ENCODE data around the gene SORCS2.

The SORCS2 gene

DNA sequence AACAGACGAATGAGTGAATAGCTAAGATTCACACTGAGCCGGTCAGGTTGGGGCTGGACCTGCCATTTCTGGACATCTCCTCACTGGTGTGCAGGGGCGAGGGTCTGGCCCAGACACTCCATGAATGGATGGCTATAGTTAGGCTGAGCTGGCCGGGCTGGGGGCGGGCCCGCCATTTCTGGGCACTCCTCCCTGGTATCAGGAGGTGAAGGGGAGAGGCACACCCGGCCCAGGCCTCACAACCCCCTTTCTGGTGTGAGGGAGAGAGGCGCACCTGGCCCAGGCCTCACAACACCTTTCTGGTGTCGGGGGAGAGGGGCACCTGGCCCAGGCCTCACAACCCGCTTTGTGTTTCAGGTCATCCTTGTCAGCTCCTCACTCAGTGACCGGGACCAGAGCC lies 445.6 kb downstream of the SORCS2 start:
- DNase-seq (ENCODE audit: low read depth): no peak

GRCh38 chr4:7638489-7638888 lies 446.2 kb downstream of the SORCS2 start:
- DNase-seq (ENCODE audit: low read depth): no peak

- DNase-seq (ENCODE audit: low read depth): no peak
These were observed 446.8 kb downstream of the SORCS2 start for GRCh38 chr4:7638984-7639789.

DNA sequence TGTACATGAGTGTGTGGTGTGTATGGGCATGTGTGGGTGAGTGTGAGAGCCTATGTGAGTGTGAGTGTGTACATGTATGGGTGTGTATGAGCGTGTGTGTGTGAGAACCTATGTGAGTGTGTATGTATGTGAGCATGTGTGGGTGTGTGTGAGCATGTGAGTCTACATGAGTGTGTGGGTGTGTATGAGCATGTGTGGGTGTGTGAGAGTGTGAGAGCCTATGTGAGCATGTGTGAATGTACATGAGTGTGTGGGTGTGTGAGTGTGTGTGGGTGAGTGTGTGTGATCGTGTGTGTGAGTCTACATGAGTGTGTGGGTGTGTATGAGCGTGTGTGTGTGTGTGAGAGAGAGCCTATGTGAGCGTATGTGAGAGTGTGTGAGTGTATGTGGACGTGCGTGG lies 447.8 kb downstream of the SORCS2 start:
- no peak for DNase-seq (ENCODE audit: low read depth)

DNA sequence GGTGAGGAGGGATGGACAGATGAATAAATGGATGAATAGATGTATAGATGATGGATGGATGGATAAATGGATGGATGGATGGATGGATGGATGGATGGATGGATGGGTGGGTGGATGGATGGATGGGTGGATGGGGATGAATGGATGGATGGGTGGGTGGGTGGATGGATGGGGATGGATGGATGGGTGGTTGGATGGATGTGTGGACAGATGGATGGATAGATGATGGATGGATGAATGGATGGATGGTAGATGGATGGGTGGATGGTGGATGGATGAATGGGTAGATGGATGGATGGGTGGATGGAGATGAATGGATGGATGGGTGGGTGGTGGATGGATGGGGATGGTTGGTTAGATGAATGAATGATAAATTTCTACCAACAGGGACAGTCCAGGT lies 449.4 kb downstream of the SORCS2 start:
- no peak for DNase-seq (ENCODE audit: low read depth)

DNA sequence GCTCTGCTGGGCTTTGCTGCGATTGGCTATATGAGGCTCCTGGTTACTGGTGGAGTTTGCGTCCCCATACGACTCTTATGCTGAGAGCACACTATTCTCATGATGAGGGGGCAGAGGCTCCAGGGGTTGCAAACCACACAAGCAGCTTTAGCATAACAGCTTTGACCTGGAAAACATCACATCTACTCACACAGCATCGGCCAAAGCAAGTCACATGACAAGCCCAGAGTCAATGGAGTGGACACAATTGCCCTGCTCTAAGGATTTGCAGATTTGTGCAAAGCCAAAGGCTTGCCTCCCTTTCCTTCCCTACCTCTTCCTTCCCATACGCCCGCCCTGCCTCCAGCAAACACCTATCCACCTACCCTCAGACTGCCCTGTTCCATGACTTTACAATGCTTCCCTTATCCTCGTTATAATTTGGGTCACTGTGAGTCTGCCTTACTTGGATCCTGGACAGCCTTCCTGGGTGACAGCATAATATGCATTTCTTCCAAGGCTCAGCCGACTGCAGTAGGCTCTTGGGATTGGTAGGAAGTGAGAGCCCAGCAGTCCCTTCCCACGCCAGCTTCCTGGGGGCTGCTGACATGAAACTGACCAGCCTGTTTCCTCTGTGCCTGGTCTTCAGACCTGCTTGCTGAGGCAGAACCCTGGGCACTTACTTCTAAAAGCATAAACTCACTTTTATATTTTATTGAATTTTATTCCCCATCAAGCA lies 450.6 kb downstream of the SORCS2 start:
- DNase-seq (ENCODE audit: low read depth): no peak

DNA sequence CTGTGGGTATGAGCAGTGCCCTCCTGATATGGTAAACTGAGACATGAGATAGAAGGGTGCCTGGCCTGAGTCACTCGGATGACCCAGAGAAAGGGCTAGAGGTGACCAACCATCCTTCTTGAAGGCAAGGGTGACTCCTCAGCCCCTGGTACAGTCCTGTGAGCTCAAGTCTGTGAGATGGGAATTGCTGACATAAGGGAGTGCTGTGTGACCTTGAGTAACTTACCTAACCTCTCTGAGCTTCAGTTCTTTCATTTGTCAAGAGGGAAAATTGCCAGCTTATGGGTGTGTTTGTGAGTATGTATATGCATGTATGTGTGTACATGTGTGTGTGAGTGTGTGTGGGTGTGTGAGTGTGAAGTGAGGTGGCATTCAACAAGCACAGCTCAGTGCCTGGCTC lies 452.8 kb downstream of the SORCS2 start:
- DNase-seq (ENCODE audit: low read depth): no peak

- no peak for DNase-seq (ENCODE audit: low read depth)
These were observed 453.6 kb downstream of the SORCS2 start for GRCh38 chr4:7645956-7646355.

GRCh38 chr4:7646384-7647061 lies 454.2 kb downstream of the SORCS2 start:
- DNase-seq (ENCODE audit: low read depth): no peak

DNA sequence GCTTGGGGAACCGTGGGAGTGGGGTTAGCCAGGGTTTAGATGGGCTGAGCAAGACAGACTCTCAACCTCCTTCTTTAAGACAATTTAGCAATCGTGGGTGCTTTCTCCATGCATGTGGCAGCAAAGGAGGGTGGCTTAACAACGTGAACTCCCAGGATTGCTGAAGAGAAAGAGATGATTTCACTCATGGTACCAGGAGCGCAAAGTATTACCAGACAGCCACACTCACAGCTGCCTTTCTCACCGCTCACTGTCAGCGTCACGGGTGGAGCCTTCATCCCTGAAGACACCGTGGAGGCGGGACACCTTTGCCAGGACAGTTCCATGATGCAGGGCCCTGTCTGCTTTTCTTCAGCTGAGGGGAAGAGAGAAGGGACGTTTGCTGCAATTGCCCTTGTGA lies 454.8 kb downstream of the SORCS2 start:
- no peak for DNase-seq (ENCODE audit: low read depth)

GRCh38 chr4:7647600-7648543 lies 455.5 kb downstream of the SORCS2 start:
- no peak for DNase-seq (ENCODE audit: low read depth)

DNA sequence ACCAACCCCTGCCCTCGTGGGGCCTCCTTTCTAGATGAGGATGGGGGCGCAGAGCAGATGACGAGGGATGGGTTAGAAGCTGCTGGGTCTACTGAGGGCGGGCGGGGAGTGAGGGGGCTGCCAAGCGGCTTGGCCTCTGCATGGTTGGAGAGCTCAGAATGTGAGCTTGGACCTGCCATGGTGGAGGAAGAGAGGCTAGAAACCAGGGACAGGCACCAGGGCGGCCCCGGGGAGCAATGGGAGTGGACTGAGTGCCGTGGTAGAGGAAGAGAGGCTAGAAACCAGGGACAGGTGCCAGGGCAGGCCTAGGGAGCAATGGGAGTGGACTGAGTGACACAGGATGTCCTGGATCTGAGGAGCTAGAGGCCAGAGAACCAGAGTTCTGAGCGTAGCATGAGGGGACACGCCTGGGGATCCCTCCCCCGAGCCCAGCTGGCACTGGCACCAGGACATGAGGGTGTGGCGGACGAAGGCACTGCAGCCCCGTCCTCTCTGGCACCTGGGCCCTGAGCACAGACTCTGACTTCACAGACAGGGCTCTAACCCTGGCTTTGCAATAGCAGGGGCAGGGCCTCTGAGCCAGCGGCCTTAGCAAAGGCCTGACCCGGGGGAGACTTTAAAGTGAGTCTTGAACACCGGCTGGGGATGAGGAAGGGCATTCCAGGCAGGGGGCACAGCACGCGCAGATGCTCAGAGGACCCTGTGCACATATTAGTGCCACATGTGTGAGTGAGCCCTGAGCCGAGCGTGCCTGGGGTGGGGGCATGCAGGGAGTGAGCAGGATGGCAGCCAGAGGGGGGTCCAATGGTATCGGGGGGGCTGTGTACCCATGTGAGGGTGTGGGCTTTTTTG lies 456.4 kb downstream of the SORCS2 start:
- no peak for DNase-seq (ENCODE audit: low read depth)

- DNase-seq (ENCODE audit: low read depth): no peak
These were observed 457.0 kb downstream of the SORCS2 start for GRCh38 chr4:7649411-7649740.

- DNase-seq (ENCODE audit: low read depth): peak; percentile 80
These were observed 457.6 kb downstream of the SORCS2 start for GRCh38 chr4:7649741-7650531.

DNA sequence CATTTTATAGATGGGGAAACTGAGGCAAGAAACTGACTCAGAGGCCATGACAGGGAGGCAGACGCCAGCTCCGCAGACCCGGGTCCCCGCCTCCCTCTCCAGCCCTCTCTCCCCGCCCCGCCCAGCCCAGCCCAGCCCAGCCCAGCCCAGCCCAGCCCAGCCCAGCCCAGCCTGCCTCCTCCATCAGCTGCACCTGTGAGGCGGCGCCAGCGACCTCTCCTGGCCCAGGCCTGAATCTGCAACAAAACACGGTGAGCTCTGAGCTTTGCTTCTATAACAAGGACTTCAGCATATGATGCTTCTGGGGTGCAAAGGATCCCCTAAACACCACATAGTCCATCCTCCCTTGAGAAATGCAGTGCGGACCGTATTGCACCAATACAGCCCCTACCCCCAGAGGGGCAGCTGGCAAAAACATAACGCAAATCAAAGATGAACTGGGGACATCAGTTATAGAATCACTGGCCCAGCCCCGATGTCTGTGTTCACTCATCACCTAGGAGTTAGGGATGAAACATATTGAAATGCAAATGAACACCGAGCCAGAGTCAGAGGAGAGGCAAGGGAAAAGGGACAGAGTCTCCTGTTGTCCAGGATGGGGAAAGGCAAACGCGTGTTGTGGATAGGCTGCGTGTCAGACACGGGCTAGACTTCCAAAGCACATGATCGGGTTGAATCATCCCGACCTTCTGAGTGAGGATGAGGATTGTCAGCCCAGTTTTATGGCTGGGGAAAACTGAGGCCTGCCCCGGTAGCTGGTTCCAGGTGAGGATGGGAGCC lies 458.5 kb downstream of the SORCS2 start:
- no peak for DNase-seq (ENCODE audit: low read depth)

DNA sequence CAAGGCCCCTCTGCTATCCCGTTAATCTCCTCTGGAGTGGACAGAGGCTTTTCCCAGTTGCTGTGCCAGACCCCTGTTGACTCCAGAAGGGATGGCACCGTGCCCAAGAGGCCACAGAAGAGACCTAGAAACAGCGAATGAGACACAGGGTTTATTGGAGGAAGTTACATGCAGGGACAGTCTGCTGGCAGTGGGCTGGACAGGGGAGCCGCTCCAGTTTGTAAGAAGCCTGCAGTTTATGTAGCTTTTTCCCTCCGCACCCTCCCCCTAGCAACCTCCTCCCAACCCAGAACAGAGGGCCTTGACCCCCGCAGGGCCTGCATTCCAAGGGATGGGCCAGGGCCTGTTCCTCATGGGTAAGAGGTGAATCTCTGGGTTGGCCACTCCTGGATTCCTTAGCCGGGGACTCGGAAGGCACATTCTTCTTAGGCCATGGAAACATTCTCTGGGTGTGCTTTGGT lies 459.2 kb downstream of the SORCS2 start:
- DNase-seq (ENCODE audit: low read depth): no peak

DNA sequence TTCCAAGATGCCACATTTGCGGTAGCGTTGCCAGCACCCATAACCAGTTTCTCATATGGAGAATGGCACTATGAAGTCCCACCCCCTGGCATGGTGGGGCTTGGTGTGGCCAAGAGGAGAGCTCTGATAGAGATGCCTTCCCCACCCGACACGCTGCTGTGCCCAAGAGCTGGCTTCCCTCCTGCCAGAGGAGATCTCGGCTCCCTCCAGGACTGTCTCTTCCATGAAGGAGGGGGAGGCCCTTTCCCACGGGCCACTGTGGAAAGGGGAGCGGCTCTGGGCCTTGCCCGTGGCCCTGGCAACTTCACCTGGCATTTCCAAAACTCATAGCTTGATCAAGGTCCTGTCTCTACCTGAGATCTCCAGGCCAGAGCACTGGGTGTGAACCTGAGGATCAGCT lies 459.7 kb downstream of the SORCS2 start:
- no peak for DNase-seq (ENCODE audit: low read depth)

- peak; percentile 27 for DNase-seq (ENCODE audit: low read depth)
These were observed 460.1 kb downstream of the SORCS2 start for GRCh38 chr4:7652451-7652881.

- no peak for DNase-seq (ENCODE audit: low read depth)
These were observed 460.6 kb downstream of the SORCS2 start for GRCh38 chr4:7652906-7653305.

Measured in amniotic epithelial cell (primary cell).